KMS-11 (cell line): Measurements from ENCODE around the gene C5orf24.
A peak's percentile ranks its signal among the peaks of the same experiment; 100 is the strongest.
"Not testable (repeated sequence)": the region's sequence is repeated elsewhere in the genome, so short reads cannot be mapped to it uniquely, and the experiment has no call there.

Experiments used
- H2AFZ ChIP-seq: fragments of 200-600 bp; sonication (generic); 2 replicates; pipeline ENCODE4 v1.6.1; 2016; ENCODE audit warnings: antibody characterized with exemption, mixed run types, low read depth
- H3K27ac ChIP-seq: fragments of 200-600 bp; sonication (generic); 2 replicates; pipeline ENCODE4 v1.6.1; 2016; ENCODE audit warnings: mild to moderate bottlenecking, mixed run types
- H3K27me3 ChIP-seq: fragments of 200-600 bp; sonication (generic); 2 replicates; pipeline ENCODE4 v1.6.1; 2017; ENCODE audit warnings: mild to moderate bottlenecking, low read depth, mixed run types, moderate library complexity; ENCODE audit not compliant: insufficient read depth
- H3K36me3 ChIP-seq: fragments of 200-600 bp; sonication (generic); 2 replicates; pipeline ENCODE4 v1.6.1; 2017; ENCODE audit warnings: mild to moderate bottlenecking, mixed run types; ENCODE audit not compliant: insufficient read depth
- H3K4me1 ChIP-seq: fragments of 200-600 bp; sonication (generic); 2 replicates; pipeline ENCODE4 v1.6.1; 2016; ENCODE audit warnings: mild to moderate bottlenecking, low read depth, mixed run types; ENCODE audit not compliant: poor library complexity, severe bottlenecking
- H3K4me2 ChIP-seq: fragments of 200-600 bp; sonication (generic); 2 replicates; pipeline ENCODE4 v1.7.0; 2016; ENCODE audit warnings: mild to moderate bottlenecking, mixed run types
- H3K4me3 ChIP-seq: fragments of 200-600 bp; sonication (generic); IDR thresholded peaks from 2 replicates; pipeline ENCODE4 v1.6.1; 2017; ENCODE audit warnings: low read depth, low read length, mixed read lengths; ENCODE audit not compliant: insufficient read depth
- H3K79me2 ChIP-seq: fragments of 200-600 bp; sonication (generic); 2 replicates; pipeline ENCODE4 v1.6.1; 2016; ENCODE audit warnings: low read depth, mixed run types; ENCODE audit not compliant: insufficient read depth
- H3K9ac ChIP-seq: fragments of 200-600 bp; sonication (generic); 2 replicates; pipeline ENCODE4 v1.6.1; 2016; ENCODE audit warnings: mild to moderate bottlenecking, mixed run types
- H4K20me1 ChIP-seq: fragments of 200-600 bp; sonication (generic); 2 replicates; pipeline ENCODE4 v1.6.1; 2016; ENCODE audit warnings: mild to moderate bottlenecking, mixed run types; ENCODE audit not compliant: insufficient read depth
- TF ChIP-seq, protein P1 (sequence below): fragments of 200-600 bp; sonication (generic); conservative IDR thresholded peaks from 2 replicates; pipeline ENCODE4 v1.6.1; 2017; ENCODE audit warnings: low read depth, mild to moderate bottlenecking, antibody characterized with exemption, low read length, moderate library complexity, mixed read lengths

Gene C5orf24

DNA sequence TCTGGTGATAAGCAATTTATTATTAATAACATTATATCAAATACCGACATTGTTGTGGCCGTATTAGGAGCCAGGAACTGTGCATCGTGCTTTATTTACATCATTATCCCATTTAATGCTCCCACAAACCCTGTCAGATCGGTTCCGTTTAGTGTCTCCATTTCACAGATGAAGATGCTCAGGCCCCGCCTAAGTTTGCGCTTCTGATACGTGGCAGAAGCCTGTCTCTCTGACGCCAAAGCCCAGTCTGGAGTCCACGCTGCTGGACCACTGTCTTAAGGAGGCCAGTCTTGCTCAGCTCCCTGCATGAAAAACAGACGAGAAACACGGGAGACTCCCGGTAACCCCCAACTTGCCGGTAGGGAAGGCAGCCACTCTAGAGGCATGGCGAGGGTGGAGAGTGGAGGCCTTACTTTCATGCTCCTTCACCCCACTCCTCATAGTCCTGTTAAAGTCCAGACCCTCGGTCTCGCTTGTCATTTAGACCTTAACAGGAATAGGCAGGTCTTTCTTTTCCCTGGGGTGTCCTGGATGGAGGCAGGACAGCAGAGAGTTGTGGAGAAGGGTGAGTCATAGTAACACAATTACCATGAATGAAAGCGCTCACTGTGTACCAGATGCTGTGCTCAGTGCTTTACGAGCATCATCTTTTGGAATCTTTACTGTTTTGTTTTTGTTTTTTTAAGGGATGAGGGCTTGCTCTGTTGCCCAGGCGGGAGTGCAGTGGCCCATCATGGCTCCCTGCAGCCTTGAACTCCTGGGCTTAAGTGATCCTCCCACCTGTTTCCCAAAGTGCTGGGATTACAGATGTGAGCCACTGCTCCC is 29.3 kb downstream of the C5orf24 start:
- Histone ChIP-seq H2AFZ (peak overlapping the region; percentile 100), H3K27me3 (no peaks in the 10 kb centered on the region), H3K27ac (peak overlapping the region; percentile 93), H3K4me3 (no peak overlapping the region), H3K36me3 (no peaks in the 10 kb centered on the region), H3K79me2 (peaks cover 46% of the 10 kb centered on the region), H3K4me2 (peak overlapping the region; percentile 91), H3K9ac (peak overlapping the region; percentile 99), H4K20me1 (no peaks in the 10 kb centered on the region), H3K4me1 (peaks cover 62% of the 10 kb centered on the region)
- TF ChIP-seq, protein P1, sequence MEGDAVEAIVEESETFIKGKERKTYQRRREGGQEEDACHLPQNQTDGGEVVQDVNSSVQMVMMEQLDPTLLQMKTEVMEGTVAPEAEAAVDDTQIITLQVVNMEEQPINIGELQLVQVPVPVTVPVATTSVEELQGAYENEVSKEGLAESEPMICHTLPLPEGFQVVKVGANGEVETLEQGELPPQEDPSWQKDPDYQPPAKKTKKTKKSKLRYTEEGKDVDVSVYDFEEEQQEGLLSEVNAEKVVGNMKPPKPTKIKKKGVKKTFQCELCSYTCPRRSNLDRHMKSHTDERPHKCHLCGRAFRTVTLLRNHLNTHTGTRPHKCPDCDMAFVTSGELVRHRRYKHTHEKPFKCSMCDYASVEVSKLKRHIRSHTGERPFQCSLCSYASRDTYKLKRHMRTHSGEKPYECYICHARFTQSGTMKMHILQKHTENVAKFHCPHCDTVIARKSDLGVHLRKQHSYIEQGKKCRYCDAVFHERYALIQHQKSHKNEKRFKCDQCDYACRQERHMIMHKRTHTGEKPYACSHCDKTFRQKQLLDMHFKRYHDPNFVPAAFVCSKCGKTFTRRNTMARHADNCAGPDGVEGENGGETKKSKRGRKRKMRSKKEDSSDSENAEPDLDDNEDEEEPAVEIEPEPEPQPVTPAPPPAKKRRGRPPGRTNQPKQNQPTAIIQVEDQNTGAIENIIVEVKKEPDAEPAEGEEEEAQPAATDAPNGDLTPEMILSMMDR: no peak

DNA sequence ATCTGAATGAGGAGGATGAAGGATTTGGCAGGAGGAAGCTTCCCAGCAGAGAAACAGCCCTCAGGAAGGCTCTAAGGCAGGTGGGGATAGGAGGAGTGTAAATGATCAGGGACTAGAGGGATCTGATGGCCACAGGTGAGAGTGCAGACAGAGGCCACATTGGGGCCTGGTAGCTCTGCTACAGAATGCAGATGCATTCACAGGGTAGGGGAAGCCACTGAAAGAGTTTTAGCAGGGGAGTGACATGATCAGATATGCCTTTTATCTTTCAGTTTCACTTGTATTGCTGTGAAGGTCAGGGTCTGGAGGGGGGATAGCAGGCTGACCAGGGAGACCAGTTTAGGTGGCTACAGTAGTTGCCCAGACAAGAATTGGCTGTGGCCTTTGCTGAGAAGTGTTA is 31.4 kb downstream of the C5orf24 start:
- H3K4me3 ChIP-seq: no peak overlapping the region
- TF ChIP-seq, protein P1: no peak
- H3K4me2 ChIP-seq: peak overlapping the region; percentile 91
- H2AFZ ChIP-seq: no peak overlapping the region
- peaks cover 65% of the 10 kb centered on the region for H3K4me1 ChIP-seq
- H3K27ac ChIP-seq: peak overlapping the region; percentile 93
- H3K36me3 ChIP-seq: no peaks in the 10 kb centered on the region
- peaks cover 55% of the 10 kb centered on the region for H3K79me2 ChIP-seq
- no peaks in the 10 kb centered on the region for H4K20me1 ChIP-seq
- H3K27me3 ChIP-seq: no peaks in the 10 kb centered on the region
- peak overlapping the region; percentile 22; the same call in 1 of the 2 replicates for H3K9ac ChIP-seq

DNA sequence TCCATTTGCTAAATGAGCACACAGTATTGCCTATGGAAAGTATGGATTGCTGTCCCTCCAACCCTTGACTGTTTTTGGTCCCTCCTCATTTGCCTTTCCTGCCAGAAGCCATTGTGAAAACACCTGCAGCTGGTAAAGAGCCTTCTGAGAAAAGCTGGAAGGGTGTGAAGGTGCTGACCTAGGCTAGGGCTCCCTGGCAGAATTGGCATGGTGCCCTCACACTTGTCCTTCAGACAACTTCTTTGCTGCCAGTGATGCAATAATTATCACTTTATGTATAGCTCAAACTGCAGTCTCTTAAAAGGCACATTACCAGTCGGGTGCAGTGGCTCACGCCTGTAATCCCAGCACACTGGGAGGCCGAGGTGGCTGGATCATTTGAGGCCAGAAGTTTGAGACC is 32.6 kb downstream of the C5orf24 start:
- H3K4me1 ChIP-seq: peaks cover 61% of the 10 kb centered on the region
- no peak overlapping the region for H2AFZ ChIP-seq
- no peak overlapping the region for H3K4me3 ChIP-seq
- H3K27me3 ChIP-seq: no peaks in the 10 kb centered on the region
- no peaks in the 10 kb centered on the region for H3K36me3 ChIP-seq
- H3K27ac ChIP-seq: peak overlapping the region; percentile 93
- no peaks in the 10 kb centered on the region for H4K20me1 ChIP-seq
- peak overlapping the region; percentile 91; the same call in 1 of the 2 replicates for H3K4me2 ChIP-seq
- peak overlapping the region; percentile 1; the same call in 1 of the 2 replicates for H3K9ac ChIP-seq
- TF ChIP-seq, protein P1: no peak
- H3K79me2 ChIP-seq: peaks cover 55% of the 10 kb centered on the region

DNA sequence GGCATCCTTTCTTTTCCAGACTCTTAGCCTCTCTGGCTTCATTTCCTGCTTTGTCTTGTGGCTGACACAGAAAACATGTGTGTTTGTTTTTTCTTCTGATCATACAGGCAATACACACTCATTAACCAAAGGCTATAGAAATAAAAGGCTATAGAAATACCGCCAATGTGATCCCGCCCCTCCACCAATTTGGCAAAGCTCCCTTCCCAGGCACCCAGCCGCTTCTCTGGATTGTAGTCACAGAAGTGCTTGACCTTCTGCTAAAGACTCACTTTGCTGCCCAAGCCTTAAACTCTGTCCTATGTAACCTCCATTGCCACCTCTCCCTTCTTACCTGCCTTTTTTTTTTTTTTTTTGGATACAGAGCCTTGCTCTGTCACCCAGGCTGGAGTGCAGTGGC is 33.7 kb downstream of the C5orf24 start:
- Histone ChIP-seq H3K27me3 (no peaks in the 10 kb centered on the region), H4K20me1 (no peaks in the 10 kb centered on the region), H3K4me3 (no peak overlapping the region), H3K36me3 (no peaks in the 10 kb centered on the region), H3K27ac (peak overlapping the region; percentile 93; the same call in 1 of the 2 replicates), H3K4me1 (peaks cover 57% of the 10 kb centered on the region), H3K4me2 (peak overlapping the region; percentile 91), H3K79me2 (peaks cover 53% of the 10 kb centered on the region), H2AFZ (no peak overlapping the region), H3K9ac (no peak overlapping the region)
- TF ChIP-seq, protein P1: no peak

DNA sequence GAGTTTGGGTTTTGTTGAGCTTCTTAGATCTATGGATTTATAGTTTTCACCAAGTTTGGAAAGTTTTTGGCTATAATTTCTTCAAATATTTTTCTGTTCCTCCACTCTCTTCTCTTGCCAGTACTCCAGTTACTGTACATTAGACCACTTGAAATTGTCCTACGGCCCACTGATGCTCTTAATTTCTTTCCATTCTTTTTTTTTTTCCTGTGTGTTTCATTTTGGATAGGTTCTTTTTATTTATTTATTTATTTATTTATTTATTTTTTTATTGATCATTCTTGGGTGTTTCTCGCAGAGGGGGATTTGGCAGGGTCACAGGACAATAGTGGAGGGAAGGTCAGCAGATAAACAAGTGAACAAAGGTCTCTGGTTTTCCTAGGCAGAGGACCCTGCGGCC is 35.2 kb downstream of the C5orf24 start:
- not testable (repeated sequence) for H3K4me3 ChIP-seq, H2AFZ ChIP-seq, H3K36me3 ChIP-seq, H3K27ac ChIP-seq, H3K27me3 ChIP-seq, H4K20me1 ChIP-seq, H3K4me2 ChIP-seq, H3K9ac ChIP-seq
- peaks cover 38% of the 10 kb centered on the region for H3K79me2 ChIP-seq
- peaks cover 59% of the 10 kb centered on the region for H3K4me1 ChIP-seq

DNA sequence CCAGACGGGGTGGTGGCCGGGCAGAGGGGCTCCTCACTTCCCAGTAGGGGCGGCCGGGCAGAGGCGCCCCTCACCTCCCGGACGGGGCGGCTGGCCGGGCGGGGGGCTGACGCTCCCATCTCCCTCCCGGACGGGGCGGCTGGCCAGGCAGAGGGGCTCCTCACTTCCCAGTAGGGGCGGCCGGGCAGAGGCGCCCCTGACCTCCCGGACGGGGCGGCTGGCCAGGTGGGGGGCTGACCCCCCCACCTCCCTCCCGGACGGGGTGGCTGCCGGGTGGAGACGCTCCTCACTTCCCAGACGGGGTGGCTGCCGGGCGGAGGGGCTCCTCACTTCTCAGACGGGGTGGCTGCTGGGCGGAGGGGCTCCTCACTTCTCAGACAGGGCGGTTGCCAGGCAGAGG is 35.9 kb downstream of the C5orf24 start:
- H4K20me1 ChIP-seq, H3K4me2 ChIP-seq, H3K4me3 ChIP-seq, H3K9ac ChIP-seq, H3K27ac ChIP-seq, H3K27me3 ChIP-seq, H3K36me3 ChIP-seq, H2AFZ ChIP-seq: not testable (repeated sequence)
- Histone ChIP-seq H3K4me1 (peaks cover 59% of the 10 kb centered on the region), H3K79me2 (peaks cover 30% of the 10 kb centered on the region)
